Stimulated activated CD8-positive, alpha-beta memory T cell treated with anti-CD3 and anti-CD28 coated beads, Interleukin-12 subunit alpha, Interleukin-12 subunit beta, amount 100 ng/mL, for 4 hours (primary cell): ENCODE results near the gene GGNBP2.
A peak's percentile ranks its signal among the peaks of the same experiment; 100 is the strongest.

ENCODE experiments used
- DNase-seq: peaks from one replicate; pipeline ENCODE4 v3.0.0-alpha.2; 2020; ENCODE audit warnings: low read depth

The GGNBP2 gene

GRCh38 chr17:36523113-36523512 is 21.6 kb upstream of the GGNBP2 start:
- no peak for DNase-seq

- no peak for DNase-seq
Measured at GRCh38 chr17:36524428-36524876, 20.3 kb upstream of the GGNBP2 start.

GRCh38 chr17:36525113-36525512 is 19.6 kb upstream of the GGNBP2 start:
- no peak for DNase-seq

DNA sequence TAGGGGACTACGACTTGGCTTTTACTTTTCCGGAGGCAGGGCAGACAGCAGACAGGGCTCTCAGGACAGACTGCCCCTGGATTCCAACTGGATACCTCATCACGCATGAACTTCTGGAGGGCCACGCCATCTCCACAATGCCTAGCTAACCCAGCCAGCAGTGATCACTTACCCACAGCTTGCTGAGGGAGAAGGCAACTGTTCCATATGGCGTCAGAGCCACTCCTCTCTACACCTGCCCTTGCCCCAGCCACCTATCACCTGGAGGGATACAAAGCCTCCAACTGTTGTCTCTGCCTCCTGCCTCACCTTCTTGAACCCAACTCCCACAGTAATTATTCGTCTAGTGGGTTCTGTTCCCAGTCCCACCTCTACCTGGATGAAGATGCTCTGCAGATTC is 18.8 kb upstream of the GGNBP2 start:
- DNase-seq, result no peak

DNA sequence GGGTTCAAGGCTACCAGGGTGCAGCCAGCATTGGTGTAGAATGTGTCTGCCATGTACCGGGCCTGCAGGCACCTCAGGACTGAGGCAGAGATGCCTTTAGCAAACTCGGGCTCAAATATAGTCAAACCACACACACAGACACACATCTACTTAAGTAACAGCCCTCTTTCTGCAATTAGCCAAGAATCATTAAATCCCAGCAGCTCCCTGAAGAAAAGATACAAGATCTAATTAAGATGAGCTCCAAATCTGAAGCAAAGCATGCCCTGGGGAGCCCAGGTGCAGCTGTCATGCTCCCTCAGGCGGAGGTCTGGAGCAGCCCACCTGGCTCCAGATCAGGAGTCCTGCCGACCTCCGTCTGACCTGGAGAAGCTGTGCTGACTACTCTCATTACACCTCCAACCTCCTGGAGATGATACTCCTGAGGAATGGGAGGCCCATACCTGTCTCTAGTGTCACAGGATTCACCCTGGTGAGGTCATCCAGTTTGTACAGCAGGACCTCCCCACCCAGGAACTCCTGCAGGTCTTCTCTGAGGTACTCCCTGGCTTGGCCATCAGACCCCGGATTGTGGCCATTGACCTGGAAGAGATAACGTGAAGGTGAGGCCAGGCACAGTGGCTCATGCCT is 17.0 kb upstream of the GGNBP2 start:
- no peak for DNase-seq

- no peak for DNase-seq
Measured at GRCh38 chr17:36529121-36529520, 15.6 kb upstream of the GGNBP2 start.

DNA sequence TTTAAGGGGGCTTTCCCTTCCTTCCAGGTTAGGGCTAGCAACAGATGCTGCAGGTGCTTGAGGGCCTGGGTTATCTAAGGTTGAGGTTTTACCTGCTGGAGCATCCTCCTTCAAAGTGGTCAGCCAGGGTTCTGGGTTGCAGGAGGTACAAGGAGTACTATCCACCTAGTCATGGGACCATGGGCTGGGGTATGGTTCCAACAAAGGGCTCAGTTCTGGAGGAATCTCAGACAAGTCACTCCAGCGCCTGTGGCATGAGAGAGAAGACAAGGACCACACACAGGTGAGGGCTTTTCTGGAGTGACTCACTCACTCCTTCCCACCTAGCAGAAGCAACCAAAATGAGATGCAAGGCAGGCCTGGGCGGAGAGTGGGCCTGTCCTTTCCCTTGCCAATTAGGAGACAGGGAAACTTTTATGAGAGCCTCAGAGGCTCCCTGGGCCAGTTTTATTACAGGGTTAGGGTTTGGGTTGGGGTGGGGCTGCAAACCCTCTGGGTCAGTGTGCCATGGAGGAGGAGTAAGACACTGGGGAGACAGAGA is 12.2 kb upstream of the GGNBP2 start:
- no peak for DNase-seq

GRCh38 chr17:36533935-36534839 is 10.5 kb upstream of the GGNBP2 start:
- peak; percentile 36 for DNase-seq

DNA sequence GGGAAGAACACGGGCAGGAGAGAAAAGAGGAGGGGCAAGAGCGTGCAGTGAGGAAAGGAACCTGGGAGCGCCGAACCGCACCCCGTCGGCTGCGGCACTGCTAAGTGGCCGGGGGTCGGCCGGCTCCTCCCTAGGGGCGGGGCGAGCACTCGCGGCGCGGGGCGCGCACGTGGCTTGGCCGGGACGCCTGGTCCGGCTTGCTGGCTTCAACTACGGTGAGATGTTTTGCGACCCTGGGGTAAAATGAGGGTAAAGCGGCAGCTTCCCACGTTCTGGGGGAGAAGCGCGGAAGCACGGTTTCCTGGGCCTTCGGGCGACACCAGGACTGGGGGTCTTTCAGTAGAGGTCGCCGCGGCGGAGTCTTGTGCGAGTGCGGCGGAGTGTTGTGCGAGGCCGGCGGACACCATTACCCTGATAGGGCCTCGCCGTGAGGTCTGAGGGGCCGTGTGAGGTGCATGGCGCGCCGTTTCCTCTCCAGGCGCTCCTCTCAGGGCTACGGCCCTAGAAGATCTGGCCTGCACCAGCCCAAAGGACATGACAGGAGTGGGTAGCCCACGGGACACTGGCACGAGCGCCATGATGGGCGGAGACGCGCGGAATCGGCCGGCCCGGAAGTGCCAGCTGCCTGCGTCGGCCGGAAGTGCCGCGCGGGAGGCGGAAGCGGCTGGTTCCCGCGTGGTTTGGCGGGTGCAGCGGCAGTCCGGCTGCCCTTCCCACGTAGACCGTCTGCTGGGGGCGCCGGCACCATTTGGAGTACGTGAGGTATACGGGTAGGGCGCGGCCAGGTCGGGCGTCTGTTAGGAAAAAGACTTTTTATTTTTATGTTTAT is 9.7 kb upstream of the GGNBP2 start, which contains the start of the genes MYO19 and PIGW:
Gene MYO19 (minus strand): TSS at position 29 of the 829 bp plus-strand sequence. CDS start 2,330 bp downstream, outside the sequence.
Gene PIGW (plus strand): TSS at position 148 of the 829 bp plus-strand sequence. CDS start 2,115 bp downstream, outside the sequence.
- peak; percentile 83 for DNase-seq

- DNase-seq, result no peak
Measured at GRCh38 chr17:36535669-36536081, 9.0 kb upstream of the GGNBP2 start.

GRCh38 chr17:36540696-36541095 is 4.0 kb upstream of the GGNBP2 start:
- no peak for DNase-seq

GRCh38 chr17:36542755-36543154 is 2.0 kb upstream of the GGNBP2 start:
- no peak for DNase-seq

DNA sequence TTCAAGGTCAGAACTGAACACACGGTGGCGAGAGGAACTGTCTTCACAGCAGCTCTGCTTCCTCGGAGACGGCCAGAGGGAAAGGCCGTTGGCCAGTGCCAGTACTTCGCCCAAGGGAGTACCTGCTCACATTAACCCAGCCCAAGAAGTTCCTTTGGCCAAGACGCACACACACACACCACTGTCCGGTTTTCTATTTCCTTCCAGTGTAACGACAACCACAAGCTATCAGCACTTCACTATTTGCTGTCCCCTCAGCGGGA is 744 bp upstream of the GGNBP2 start:
- no peak for DNase-seq

DNA sequence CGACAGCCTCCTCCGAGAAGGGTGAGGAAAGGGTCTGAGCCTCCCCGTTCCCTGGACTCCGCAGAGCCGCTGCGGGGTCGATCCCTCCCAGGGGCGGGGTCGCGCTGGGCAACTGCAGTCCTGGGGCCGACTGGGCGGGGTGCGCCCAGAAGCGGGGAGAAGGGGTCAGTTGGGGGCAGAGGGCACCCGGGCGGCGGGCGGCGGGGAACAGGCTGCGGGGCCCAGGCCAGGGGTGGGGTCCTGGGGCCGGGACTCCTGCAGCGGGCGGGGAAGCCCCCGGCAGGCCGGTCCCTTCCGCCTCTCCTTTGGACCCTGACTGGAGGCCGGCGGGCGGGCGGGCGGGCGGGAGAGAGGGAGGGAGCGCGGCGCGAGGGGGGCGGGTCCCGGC is 352 bp downstream of the GGNBP2 start:
- no peak for DNase-seq

- DNase-seq, result peak; percentile 92
Measured at GRCh38 chr17:36545465-36546417, 1.0 kb downstream of the GGNBP2 start.

- DNase-seq, result no peak
Measured at GRCh38 chr17:36546418-36547093, 1.8 kb downstream of the GGNBP2 start.

GRCh38 chr17:36547776-36548175 is 3.1 kb downstream of the GGNBP2 start:
- DNase-seq, result no peak

- no peak for DNase-seq
Measured at GRCh38 chr17:36550491-36551417, 6.0 kb downstream of the GGNBP2 start.

GRCh38 chr17:36553459-36553858 is 8.7 kb downstream of the GGNBP2 start:
- DNase-seq, result no peak
